DOHH2 (cell line): ENCODE data around the gene C1RL.

Experiments used
- EZH2phosphoT487 ChIP-seq: fragments of 200-600 bp; sonication (generic); IDR thresholded peaks from 2 replicates; pipeline ENCODE4 v1.6.1; 2017; ENCODE audit warnings: borderline replicate concordance, mild to moderate bottlenecking, antibody characterized with exemption, low read length, moderate library complexity, mixed read lengths
- TF ChIP-seq, protein P1 (sequence below): fragments of 200-600 bp; sonication (generic); IDR thresholded peaks from one replicate; pipeline ENCODE4 v1.5.1; 2014; ENCODE audit warnings: antibody characterized with exemption, mild to moderate bottlenecking, low read depth, low read length; ENCODE audit not compliant: poor library complexity, severe bottlenecking

DNA sequence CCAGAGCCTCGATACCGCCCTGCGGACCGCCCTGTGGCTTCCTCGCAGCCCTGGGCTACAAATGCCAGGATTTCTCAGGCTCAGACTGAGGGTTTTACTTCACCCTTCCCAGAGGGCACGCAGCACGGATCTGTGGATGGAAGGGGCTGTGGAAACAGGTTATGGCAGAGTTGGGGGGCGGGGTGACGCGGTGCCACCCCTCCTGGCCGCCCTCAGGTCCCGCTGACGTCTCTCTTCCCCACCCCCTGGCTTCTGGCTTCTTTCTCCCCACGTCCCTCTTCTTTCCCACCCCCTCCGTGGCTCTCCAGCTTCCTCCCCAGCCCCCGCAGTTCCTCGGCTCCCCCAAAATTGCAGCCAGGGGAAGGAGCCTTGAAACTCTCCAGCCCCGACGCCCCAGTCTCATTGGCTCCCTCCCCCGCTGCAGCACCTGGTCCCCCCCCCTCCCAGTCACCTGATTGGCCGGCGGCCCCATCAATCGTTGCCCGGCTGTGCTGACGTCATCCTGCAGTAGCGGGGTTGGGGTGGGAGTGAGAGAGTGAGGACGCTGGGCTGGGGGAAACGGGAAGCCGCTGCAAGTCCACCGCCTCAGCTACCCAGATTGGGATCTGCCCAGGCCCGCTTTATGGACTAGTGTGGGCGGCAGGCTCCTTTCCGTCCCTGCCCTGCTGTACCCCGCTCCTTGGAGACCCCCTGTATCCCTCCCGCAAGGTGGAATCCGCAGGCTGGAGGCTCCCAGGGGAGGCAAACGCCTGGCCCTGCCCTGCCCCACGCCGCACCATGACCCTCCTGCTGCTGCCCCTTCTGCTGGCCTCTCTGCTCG lies 21.1 kb upstream of the C1RL start, which contains the start of gene CLSTN3:
- TF ChIP-seq, protein P1, sequence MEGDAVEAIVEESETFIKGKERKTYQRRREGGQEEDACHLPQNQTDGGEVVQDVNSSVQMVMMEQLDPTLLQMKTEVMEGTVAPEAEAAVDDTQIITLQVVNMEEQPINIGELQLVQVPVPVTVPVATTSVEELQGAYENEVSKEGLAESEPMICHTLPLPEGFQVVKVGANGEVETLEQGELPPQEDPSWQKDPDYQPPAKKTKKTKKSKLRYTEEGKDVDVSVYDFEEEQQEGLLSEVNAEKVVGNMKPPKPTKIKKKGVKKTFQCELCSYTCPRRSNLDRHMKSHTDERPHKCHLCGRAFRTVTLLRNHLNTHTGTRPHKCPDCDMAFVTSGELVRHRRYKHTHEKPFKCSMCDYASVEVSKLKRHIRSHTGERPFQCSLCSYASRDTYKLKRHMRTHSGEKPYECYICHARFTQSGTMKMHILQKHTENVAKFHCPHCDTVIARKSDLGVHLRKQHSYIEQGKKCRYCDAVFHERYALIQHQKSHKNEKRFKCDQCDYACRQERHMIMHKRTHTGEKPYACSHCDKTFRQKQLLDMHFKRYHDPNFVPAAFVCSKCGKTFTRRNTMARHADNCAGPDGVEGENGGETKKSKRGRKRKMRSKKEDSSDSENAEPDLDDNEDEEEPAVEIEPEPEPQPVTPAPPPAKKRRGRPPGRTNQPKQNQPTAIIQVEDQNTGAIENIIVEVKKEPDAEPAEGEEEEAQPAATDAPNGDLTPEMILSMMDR = no peak
- TF ChIP-seq EZH2phosphoT487 = no peak
